ENCODE results near the gene ABCD2. TPM values are rescaled to one million over a fixed set of nuclear protein-coding genes. Genes with fewer than 3 reads are reported as not detected.

Gene ABCD2
- total and polyA plus RNA-seq, 2 of the 4 experiments (the other 2 are of a cell fraction) = not detected

DNA sequence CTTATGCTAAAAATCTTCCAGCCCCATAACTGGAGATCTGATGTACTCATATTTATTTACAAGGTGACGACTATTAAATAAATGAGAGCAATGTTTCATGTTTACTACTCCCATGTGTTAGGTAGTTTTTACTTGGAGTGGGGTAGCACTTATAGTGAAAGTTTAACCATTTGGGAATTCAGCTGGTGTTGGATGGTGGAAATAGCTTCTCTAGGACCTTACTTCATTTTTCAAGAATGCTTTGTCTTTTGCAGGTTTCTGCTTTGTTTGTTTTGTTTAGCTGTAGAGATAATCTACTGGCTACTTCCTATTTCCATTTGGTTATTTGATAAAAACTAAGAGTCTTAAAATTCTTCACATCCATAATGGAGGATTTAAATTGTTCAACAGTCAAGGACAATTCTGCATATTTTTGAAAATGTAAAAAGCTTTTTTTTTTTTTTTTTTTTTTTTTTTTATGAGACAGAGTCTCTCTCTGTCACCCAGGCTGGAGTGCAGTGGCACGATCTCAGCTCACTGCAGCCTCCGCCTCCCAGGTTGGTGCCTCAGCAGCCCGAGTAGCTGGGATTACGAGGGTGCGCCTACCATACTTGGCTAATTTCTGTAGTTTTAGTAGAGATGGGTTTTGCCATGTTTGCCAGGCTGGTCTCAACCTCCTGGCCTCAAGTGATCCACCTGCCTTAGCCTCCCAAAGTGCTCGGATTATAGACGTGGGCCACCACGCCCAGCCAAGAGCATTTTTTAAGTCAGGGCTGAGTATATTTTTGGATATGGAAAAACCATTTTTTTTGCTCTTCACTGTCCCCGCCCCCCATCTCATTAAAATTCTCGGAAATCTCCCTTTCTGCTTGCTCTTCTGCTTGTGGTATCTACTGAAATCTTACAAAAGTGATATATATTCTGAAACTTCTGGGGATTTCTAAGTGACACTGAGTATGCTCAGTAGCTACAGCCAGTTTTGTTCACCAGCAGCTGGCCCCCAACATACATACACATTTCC, 1.4 kb upstream of the ABCD2 start:
- DNase-seq (no peak), ATAC-seq (ENCODE audit: low read depth) (no peak)
- H3K4me2 ChIP-seq (ENCODE audit: low read depth, low read length) = peak overlapping the region; percentile 69; the same call in 1 of the 2 replicates
- no peaks in the 10 kb centered on the region for H3K79me1 ChIP-seq (ENCODE audit: low read depth in 1 of 2, low read length in 2 of 2)
- H2AFZ ChIP-seq (replicated peaks; ENCODE audit: low read length, poor library complexity) = no peak overlapping the region
- H3K23ac ChIP-seq (ENCODE audit: low read depth, low read length) = no peak overlapping the region
- H4K5ac ChIP-seq (ENCODE audit: low read depth, low read length) = no peak overlapping the region
- no peak overlapping the region for H2BK20ac ChIP-seq (ENCODE audit: low read depth, low read length)
- in situ Hi-C loops (cut with MboI; ENCODE audit: low sequenced_read_pairs) = loop anchor here (25.0 kb wide), 1 partner anchor 309 kb away; no protein-coding TSS in a partner anchor
- H4K8ac ChIP-seq (ENCODE audit: low read depth in 2 of 2, low read length in 2 of 2) = no peak overlapping the region
- no peak overlapping the region for H4K91ac ChIP-seq (ENCODE audit: insufficient read depth, low read depth, low read length)
- no peaks in the 10 kb centered on the region for H3K9me3 ChIP-seq (ENCODE audit: control insufficient read depth, insufficient read depth, low read length)
- H3K4me1 ChIP-seq (ENCODE audit: control insufficient read depth, insufficient read depth, low read length) = no peaks in the 10 kb centered on the region
- H4K20me1 ChIP-seq (ENCODE audit: insufficient read depth, low read length) = no peaks in the 10 kb centered on the region
- no peak overlapping the region for H3K9ac ChIP-seq (ENCODE audit: low read depth, low read length)
- CTCF ChIA-PET = no interaction called here
- no CpG with 5 or more reads among the region's 11 CpGs for WGBS, 2 experiments (ENCODE audit: extremely low coverage in 2 of 2, insufficient read length in 1 of 2)
- H3K18ac ChIP-seq (ENCODE audit: low read depth, low read length) = no peak overlapping the region
- H3K14ac ChIP-seq (replicated peaks; ENCODE audit: low read depth, low read length) = no peak overlapping the region
- H3K56ac ChIP-seq (ENCODE audit: extremely low read depth, insufficient read depth, low read length) = no peak overlapping the region
- POLR2A ChIA-PET (ENCODE audit: unreplicated experiment) = no interaction called here
- H3K4ac ChIP-seq (ENCODE audit: low read depth, low read length) = no peak overlapping the region
- no peaks in the 10 kb centered on the region for H3K36me3 ChIP-seq (ENCODE audit: control insufficient read depth, insufficient read depth, low read length)
- no peak overlapping the region for H2BK15ac ChIP-seq (ENCODE audit: low read depth, low read length)
- no peaks in the 10 kb centered on the region for H3K9me1 ChIP-seq (ENCODE audit: insufficient read depth, low read length)
- no peak overlapping the region for H2BK120ac ChIP-seq (ENCODE audit: low read depth, low read length)
- no peaks in the 10 kb centered on the region for H3K27me3 ChIP-seq (ENCODE audit: control insufficient read depth, insufficient read depth, low read length)
- H3K27ac ChIP-seq (ENCODE audit: insufficient read depth, low read length) = no peak overlapping the region
- H2BK5ac ChIP-seq (ENCODE audit: low read depth, low read length, poor library complexity, severe bottlenecking) = no peak overlapping the region
- dilution Hi-C loops (cut with HindIII; ENCODE audit: low sequenced_read_pairs, unreplicated experiment) = no loop called here
- no TSS peak for BruUV-seq (replicated peaks)
- intact Hi-C loops (cut with micrococcal nuclease) = loop anchor here (10.0 kb wide), 1 partner anchor 296 kb away; no protein-coding TSS in a partner anchor
- H3K4me3 ChIP-seq (ENCODE audit: insufficient read depth, low read depth, low read length) = peak overlapping the region; percentile 45; the same call in 1 of the 2 replicates
- no peak overlapping the region for H2AK9ac ChIP-seq (replicated peaks; ENCODE audit: low read depth, low read length, poor library complexity)
- H2AK5ac ChIP-seq (ENCODE audit: low read depth, low read length) = no peak overlapping the region
- no peak for TF ChIP-seq RAD21 (IDR thresholded peaks at IDR 0.05; ENCODE audit: low read length)
- no peak for TF ChIP-seq ELK1 (IDR thresholded peaks at IDR 0.05; ENCODE audit: borderline replicate concordance, low read depth, low read length)
- no peak for TF ChIP-seq USF2 (IDR thresholded peaks at IDR 0.05; ENCODE audit: low read depth, low read length)
- TF ChIP-seq RFX5 (IDR thresholded peaks at IDR 0.05; ENCODE audit: low read depth, low read length) = no peak
- no peak for TF ChIP-seq POLR2A (IDR thresholded peaks at IDR 0.05; ENCODE audit: low read depth, low read length)
- TF ChIP-seq RCOR1 (IDR thresholded peaks at IDR 0.05; ENCODE audit: insufficient replicate concordance, low read length) = no peak
- TF ChIP-seq CHD1 (IDR thresholded peaks at IDR 0.05; ENCODE audit: low read depth, low read length) = no peak
- no peak for TF ChIP-seq FOS (IDR thresholded peaks at IDR 0.05; ENCODE audit: low read depth, low read length)
- TF ChIP-seq MAZ (IDR thresholded peaks at IDR 0.05; ENCODE audit: borderline replicate concordance, low read depth, low read length) = no peak
- TF ChIP-seq MXI1 (IDR thresholded peaks at IDR 0.05; ENCODE audit: borderline replicate concordance, low read depth, low read length) = no peak
- no peak for TF ChIP-seq CEBPB (IDR thresholded peaks at IDR 0.05; ENCODE audit: low read depth, low read length)
- no peak for TF ChIP-seq SMC3 (IDR thresholded peaks at IDR 0.05; ENCODE audit: low read depth, low read length)
- no peak for TF ChIP-seq NFE2L2 (IDR thresholded peaks at IDR 0.05; ENCODE audit: low read depth, low read length)
- TF ChIP-seq MAFK (IDR thresholded peaks at IDR 0.05; ENCODE audit: low read depth, low read length) = no peak
- no peak for TF ChIP-seq BHLHE40 (IDR thresholded peaks at IDR 0.05; ENCODE audit: low read depth, low read length)
